ENCODE data around the gene SF3B3. TPM values are rescaled to one million over a fixed set of nuclear protein-coding genes. Genes with fewer than 3 reads are reported as not detected.

Gene SF3B3
- total and polyA plus RNA-seq, 10 of the 15 experiments (the other 5 are each of a cell fraction or from before 2014, with no cell fraction given), result 134 to 453 (median 215) TPM

DNA sequence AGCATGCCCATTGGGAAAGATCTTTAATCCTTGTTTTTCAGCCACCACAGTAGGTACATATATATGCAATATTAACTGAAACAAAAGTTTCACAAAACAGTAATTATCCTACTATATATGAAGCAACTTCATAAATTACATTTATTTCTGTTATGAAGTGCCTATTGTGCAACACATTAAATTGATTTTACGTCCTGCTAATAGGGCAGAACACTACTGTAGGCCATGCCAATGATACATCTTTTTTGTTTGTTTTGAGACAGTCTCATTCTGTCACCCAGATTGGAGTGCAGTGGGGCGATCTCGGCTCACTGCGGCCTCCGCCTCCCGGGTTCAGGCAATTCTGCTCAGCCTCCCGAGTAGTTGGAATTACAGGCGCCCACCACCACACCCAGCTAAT, 29.1 kb downstream of the SF3B3 start:
- TF ChIP-seq TCF3 (IDR thresholded peaks at IDR 0.05; ENCODE audit: borderline replicate concordance, insufficient read depth, low read depth, low read length) (no peak), YY1 (IDR thresholded peaks at IDR 0.05; ENCODE audit: low read depth, low read length) (no peak), RUNX3 (IDR thresholded peaks at IDR 0.05; ENCODE audit: low read length) (no peak), MYC (IDR thresholded peaks at IDR 0.05; ENCODE audit: insufficient read depth, insufficient read length, insufficient replicate concordance, low read length, severe bottlenecking) (no peak), CREM (IDR thresholded peaks at IDR 0.05; ENCODE audit: low read depth) (no peak)
- no peaks in the 10 kb centered on the region for H3K27me3 ChIP-seq (replicated peaks in 1 of 2; ENCODE audit: control insufficient read depth in 2 of 2, insufficient read depth in 2 of 2, low read length in 1 of 2)
- in situ Hi-C loops (cut with MboI), result no loop called here
- ChIA-PET CTCF (interaction anchor here (1.2 to 1.8 kb wide), 2 partner anchors 44 to 97 kb away, joined by 4 to 5 read pairs; no protein-coding TSS in a partner anchor), POLR2A (no interaction called here), RAD21 (ENCODE audit: unreplicated experiment) (no interaction called here), SMC1A (ENCODE audit: uncharacterized antibody, unreplicated experiment) (interaction anchor here (1.4 to 1.9 kb wide), 3 partner anchors 9 to 158 kb away, joined by 3 to 4 read pairs (median 4); no protein-coding TSS in a partner anchor)
- no peak overlapping the region for H3K4me2 ChIP-seq (ENCODE audit: control insufficient read depth, insufficient read depth)
- no peak overlapping the region for H3K9ac ChIP-seq (ENCODE audit: control insufficient read depth, insufficient read depth, low read length)
- H3K9me3 ChIP-seq (replicated peaks; ENCODE audit: control insufficient read depth, insufficient read depth, low read length), result no peaks in the 10 kb centered on the region
- no peak for ATAC-seq
- no peak overlapping the region for H2AFZ ChIP-seq (ENCODE audit: control insufficient read depth, low read depth, low read length)
- H3K4me1 ChIP-seq (ENCODE audit: control insufficient read depth, insufficient read depth, low read length), result no peaks in the 10 kb centered on the region
- peaks cover 42 to 56% of the 10 kb centered on the region in 2 experiments for H3K36me3 ChIP-seq (ENCODE audit: control insufficient read depth in 2 of 2, insufficient read depth in 2 of 2, low read length in 1 of 2)
- H4K20me1 ChIP-seq (ENCODE audit: control insufficient read depth, insufficient read depth), result peaks cover 6% of the 10 kb centered on the region
- H3K79me2 ChIP-seq (ENCODE audit: control insufficient read depth, insufficient read depth, low read length), result peaks cover 8% of the 10 kb centered on the region
- no peak overlapping the region for H3K27ac ChIP-seq (ENCODE audit: control insufficient read depth, insufficient read depth)
- intact Hi-C loops (cut with micrococcal nuclease; ENCODE audit: unreplicated experiment), result no loop called here
- no TSS peak for BruUV-seq (replicated peaks)
- over 99% methylated on average over 8 of the region's 8 CpGs for WGBS (ENCODE audit: insufficient coverage, insufficient replicate concordance, low lambda C conversion rate, missing lambda C conversion rate)
- no peak for DNase-seq (ENCODE audit: low read depth, low spot score)
- no peak for FAIRE-seq
- no peak overlapping the region for H3K4me3 ChIP-seq

DNA sequence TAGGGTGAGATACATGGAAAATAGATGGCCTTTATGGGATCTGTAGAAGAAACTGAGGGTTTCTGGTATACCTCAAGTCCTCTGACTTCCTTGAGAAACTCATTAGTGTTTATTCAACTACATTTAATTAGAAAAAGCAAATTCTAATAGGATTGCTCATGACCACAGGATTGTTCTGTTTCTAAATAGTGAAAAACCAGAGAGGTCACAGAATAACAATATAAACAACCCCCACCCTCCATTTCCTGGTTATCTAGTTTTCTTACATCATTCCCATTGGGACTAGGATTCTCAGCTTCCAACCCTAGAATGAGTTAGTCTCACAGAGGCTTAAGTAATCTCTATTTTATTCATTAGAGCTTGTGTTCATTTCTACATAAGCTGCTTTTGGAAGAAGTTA, 30.0 kb downstream of the SF3B3 start:
- SMC1A ChIA-PET (ENCODE audit: uncharacterized antibody, unreplicated experiment), result interaction anchor here (0.7 kb wide), 1 partner anchor 137 kb away, joined by 3 read pairs; no protein-coding TSS in a partner anchor

More for the DNA sequence above, 30.0 kb downstream of the SF3B3 start:
- intact Hi-C loops (cut with micrococcal nuclease; ENCODE audit: unreplicated experiment) (no loop called here), in situ Hi-C loops (cut with MboI) (no loop called here)
- Histone ChIP-seq H3K27ac (ENCODE audit: control insufficient read depth, insufficient read depth) (no peak overlapping the region), H3K27me3 (replicated peaks in 1 of 2; ENCODE audit: control insufficient read depth in 2 of 2, insufficient read depth in 2 of 2, low read length in 1 of 2) (no peaks in the 10 kb centered on the region), H4K20me1 (ENCODE audit: control insufficient read depth, insufficient read depth) (peaks cover 6% of the 10 kb centered on the region; the same call in 1 of the 2 replicates), H3K79me2 (ENCODE audit: control insufficient read depth, insufficient read depth, low read length) (peaks cover 4% of the 10 kb centered on the region), H3K4me1 (ENCODE audit: control insufficient read depth, insufficient read depth, low read length) (no peaks in the 10 kb centered on the region), H3K4me2 (ENCODE audit: control insufficient read depth, insufficient read depth) (no peak overlapping the region), H3K36me3 (ENCODE audit: control insufficient read depth in 2 of 2, insufficient read depth in 2 of 2, low read length in 1 of 2) (peaks cover 39 to 51% of the 10 kb centered on the region in 2 experiments), H3K9me3 (replicated peaks; ENCODE audit: control insufficient read depth, insufficient read depth, low read length) (no peaks in the 10 kb centered on the region), H2AFZ (ENCODE audit: control insufficient read depth, low read depth, low read length) (no peak overlapping the region), H3K4me3 (no peak overlapping the region), H3K9ac (ENCODE audit: control insufficient read depth, insufficient read depth, low read length) (no peak overlapping the region)
- TF ChIP-seq, protein P1, sequence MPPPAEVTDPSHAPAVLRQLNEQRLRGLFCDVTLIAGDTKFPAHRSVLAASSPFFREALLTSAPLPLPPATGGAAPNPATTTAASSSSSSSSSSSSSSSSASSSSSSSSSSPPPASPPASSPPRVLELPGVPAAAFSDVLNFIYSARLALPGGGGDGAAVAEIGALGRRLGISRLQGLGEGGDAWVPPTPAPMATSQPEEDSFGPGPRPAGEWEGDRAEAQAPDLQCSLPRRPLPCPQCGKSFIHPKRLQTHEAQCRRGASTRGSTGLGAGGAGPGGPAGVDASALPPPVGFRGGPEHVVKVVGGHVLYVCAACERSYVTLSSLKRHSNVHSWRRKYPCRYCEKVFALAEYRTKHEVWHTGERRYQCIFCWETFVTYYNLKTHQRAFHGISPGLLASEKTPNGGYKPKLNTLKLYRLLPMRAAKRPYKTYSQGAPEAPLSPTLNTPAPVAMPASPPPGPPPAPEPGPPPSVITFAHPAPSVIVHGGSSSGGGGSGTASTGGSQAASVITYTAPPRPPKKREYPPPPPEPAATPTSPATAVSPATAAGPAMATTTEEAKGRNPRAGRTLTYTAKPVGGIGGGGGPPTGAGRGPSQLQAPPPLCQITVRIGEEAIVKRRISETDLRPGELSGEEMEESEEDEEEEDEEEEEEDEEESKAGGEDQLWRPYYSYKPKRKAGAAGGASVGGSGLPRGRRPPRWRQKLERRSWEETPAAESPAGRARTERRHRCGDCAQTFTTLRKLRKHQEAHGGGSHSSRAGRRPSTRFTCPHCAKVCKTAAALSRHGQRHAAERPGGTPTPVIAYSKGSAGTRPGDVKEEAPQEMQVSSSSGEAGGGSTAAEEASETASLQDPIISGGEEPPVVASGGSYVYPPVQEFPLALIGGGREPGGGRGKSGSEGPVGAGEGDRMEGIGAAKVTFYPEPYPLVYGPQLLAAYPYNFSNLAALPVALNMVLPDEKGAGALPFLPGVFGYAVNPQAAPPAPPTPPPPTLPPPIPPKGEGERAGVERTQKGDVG (CRISPR knock-in tag; IDR thresholded peaks at IDR 0.05), result no peak
- no peak for TF ChIP-seq GABPA (IDR thresholded peaks at IDR 0.05; ENCODE audit: low read depth)
- POLR2A ChIA-PET, result interaction anchor here (0.5 to 0.7 kb wide), 2 partner anchors 17 to 142 kb away, joined by 3 read pairs; no protein-coding TSS in a partner anchor
- FAIRE-seq (no peak), DNase-seq (ENCODE audit: low read depth, low spot score) (no peak), ATAC-seq (no peak)
- no TSS peak for BruUV-seq (replicated peaks)
- RAD21 ChIA-PET (ENCODE audit: unreplicated experiment), result interaction anchor here (0.7 kb wide), 1 partner anchor 9 kb away, joined by 3 read pairs; no protein-coding TSS in a partner anchor
- CTCF ChIA-PET, result interaction anchor here (1.2 to 1.9 kb wide), 5 partner anchors 8 to 98 kb away, joined by 3 to 4 read pairs (median 4); no protein-coding TSS in a partner anchor

Data from GM12878 (cell line).